Astrocyte of the spinal cord (primary cell): ENCODE measurements around the gene PHOX2B.
"Not testable (repeated sequence)": the region's sequence is repeated elsewhere in the genome, so short reads cannot be mapped to it uniquely, and the experiment has no call there.

ENCODE experiments used
- DNase-seq: peaks from one replicate; pipeline ENCODE4 v3.0.0; 2011; ENCODE audit warnings: low read depth, low spot score
- H3K4me3 ChIP-seq: 2 replicates; pipeline ENCODE4 v1.5.1; 2011; ENCODE audit warnings: low read depth, mild to moderate bottlenecking, low read length, moderate library complexity
- in situ Hi-C: cut with HindIII; loops from 2 replicates; pipeline ENCODE4 v1.10.0; 2017; ENCODE audit warnings: low sequenced_read_pairs
- TF ChIP-seq, protein P1 (sequence below): IDR thresholded peaks from 2 replicates; pipeline ENCODE4 v1.5.1; 2012; ENCODE audit warnings: low read depth, mild to moderate bottlenecking, low read length, inconsistent platforms

The PHOX2B gene

DNA sequence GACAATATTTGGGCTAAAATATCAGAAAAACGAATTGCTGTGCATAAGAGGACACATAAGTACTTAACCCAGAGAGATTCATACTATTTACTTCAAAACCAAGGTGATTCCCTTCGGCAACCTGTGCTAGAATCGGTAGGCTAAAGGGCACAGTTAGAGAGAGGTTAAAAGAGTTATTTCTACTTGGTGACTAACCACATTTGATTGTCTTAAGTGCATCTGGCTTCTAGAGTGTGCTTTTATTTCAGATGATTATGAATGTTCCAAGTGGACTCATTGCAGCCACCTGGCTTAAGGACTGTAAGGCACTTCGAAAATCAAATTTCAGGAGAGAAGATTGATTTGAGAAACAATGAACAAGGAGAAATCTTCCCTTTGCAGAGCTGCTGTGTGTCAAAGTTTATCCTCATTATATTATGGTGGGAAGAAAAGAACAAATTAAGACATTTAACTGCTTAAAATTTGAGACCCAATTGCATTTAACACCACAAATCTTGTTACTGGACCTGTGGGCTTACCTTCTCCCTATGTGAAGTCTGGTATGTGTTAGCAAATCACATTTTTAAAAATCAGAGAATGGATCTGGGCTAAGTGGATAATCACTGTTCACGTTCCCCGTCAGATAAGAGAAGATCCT, 34.0 kb downstream of the PHOX2B start:
- DNase-seq = no peak
- no peak overlapping the region for H3K4me3 ChIP-seq
- TF ChIP-seq, protein P1, sequence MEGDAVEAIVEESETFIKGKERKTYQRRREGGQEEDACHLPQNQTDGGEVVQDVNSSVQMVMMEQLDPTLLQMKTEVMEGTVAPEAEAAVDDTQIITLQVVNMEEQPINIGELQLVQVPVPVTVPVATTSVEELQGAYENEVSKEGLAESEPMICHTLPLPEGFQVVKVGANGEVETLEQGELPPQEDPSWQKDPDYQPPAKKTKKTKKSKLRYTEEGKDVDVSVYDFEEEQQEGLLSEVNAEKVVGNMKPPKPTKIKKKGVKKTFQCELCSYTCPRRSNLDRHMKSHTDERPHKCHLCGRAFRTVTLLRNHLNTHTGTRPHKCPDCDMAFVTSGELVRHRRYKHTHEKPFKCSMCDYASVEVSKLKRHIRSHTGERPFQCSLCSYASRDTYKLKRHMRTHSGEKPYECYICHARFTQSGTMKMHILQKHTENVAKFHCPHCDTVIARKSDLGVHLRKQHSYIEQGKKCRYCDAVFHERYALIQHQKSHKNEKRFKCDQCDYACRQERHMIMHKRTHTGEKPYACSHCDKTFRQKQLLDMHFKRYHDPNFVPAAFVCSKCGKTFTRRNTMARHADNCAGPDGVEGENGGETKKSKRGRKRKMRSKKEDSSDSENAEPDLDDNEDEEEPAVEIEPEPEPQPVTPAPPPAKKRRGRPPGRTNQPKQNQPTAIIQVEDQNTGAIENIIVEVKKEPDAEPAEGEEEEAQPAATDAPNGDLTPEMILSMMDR = no peak
- in situ Hi-C loops = no loop called here

DNA sequence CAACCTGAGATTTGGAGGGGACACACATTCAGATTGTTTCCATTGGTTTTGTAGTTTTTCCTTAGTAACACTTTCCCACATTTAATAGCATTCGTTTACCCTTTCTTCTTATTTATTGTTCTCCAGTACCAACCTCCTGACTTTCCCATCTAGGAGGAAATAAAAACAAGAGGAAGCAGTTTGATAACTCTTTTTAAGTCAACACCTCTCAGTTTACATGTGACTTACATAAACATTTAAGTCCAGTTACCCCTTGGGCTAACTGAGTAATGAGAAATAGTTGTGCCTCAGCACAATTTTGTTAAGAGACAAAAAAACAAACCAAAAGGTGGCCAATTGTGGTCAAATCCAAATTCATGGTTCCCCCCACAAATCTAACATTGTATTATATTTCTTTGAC, 34.8 kb downstream of the PHOX2B start:
- no peak for DNase-seq
- in situ Hi-C loops = no loop called here
- TF ChIP-seq, protein P1 = no peak
- H3K4me3 ChIP-seq = no peak overlapping the region

DNA sequence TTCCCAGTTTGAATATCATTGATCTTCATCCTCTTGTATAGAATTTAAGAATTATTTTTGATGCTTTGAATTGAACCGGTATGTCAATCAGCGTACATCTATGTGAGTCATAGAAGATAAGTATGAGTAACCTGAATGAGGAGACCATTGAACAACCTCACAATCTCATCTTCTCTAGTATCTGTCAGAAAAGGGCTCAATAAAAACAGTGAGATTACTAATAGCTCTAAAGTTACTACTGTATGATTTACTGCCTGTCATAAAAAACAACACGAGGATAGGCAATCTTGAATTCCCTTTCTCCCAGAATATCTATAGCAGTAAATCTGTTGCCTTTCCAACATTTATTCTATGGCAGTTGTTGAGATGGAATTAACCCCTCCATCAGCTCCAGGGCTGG, 36.1 kb downstream of the PHOX2B start:
- no peak overlapping the region for H3K4me3 ChIP-seq
- TF ChIP-seq, protein P1 = no peak
- DNase-seq = no peak
- in situ Hi-C loops = no loop called here

DNA sequence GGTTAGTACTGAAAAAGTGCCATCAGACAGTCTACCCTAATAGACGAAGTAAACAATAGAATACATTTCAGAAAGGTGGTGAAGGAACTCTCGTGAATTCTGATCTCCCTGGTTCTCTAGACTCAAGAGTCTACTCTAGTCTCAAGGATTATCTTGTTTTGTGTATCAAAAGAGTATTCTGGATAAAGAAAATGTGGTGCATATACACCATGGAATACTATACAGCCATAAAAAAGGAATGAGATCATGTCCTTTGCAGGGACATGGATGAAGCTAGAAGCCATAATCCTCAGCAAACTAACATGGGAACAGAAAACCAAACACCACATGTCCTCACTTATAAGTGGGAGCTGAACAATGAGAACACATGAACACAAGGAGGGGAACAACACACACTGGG, 36.9 kb downstream of the PHOX2B start:
- in situ Hi-C loops, DNase-seq, H3K4me3 ChIP-seq: not testable (repeated sequence)

DNA sequence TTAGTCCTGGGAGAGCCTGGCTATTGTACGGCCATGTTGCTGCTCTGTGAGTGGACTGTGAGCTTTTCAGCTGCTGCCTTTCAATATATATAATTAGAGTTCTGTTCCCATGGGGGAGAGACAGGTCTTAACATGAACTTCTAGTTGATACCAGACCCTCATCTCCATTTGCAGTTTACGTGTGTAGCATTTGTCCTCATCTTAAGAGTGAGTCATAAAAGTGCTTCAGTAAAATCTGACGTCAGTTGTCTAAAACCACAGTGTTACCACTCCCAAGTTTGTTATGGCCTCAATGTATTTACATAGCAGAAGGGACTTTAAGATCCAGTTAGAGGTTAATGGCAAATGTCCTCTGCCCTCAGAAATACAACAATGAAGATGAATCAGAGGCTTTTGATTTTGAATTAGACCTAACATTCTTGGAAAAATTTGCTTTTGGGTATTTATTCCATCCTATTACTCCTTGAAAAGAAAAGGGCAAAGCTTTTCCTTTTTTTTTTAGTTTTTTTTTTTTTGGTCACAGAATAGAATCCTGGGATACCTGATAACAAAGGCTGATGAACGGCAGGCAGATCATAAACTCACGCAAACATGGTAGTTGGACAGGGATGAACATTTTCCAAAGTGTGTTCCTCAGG, 38.6 kb downstream of the PHOX2B start:
- DNase-seq = peak; percentile 93
- TF ChIP-seq, protein P1 = no peak
- H3K4me3 ChIP-seq = no peak overlapping the region
- in situ Hi-C loops = no loop called here

DNA sequence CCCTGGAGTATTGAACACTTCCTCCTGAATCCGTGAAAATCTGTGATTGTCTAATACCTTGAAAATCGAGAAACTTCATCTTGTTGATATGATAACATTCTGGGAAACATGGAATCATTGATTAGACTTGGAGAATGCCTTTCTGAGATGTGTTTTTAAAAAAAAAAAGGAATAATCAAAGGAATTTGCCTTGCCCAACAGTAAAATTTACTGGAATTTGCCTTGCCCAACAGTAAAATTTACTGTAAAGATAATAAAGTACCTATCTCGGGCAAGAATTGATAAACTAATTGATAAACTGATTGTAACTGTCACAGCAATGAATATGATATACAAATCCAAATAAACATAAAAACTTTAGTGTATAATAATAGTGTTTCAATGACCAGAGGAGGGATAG, 44.7 kb downstream of the PHOX2B start:
- DNase-seq = no peak
- TF ChIP-seq, protein P1 = no peak
- in situ Hi-C loops = no loop called here
- H3K4me3 ChIP-seq = no peak overlapping the region

DNA sequence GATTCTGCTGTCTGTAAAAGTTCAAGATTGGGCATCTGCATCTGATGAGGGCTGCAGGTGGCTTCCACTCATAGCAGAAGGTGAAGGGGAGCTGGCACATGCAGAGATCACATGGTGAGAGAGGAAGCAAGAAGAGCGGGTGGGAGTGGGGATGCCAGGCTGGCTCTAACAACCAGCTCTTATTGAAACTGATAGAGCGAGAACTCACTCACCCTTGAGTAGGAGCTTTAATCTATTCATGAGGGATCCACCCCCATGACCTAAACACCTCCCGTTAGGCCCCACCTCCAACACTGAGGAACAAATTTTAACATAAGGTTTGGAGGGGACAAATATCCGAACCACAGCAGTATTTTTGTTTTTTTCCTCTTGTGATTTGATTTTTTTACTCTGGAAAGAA, 45.8 kb downstream of the PHOX2B start:
- no peak for DNase-seq
- in situ Hi-C loops = no loop called here
- no peak overlapping the region for H3K4me3 ChIP-seq
- TF ChIP-seq, protein P1 = no peak
